Endothelial cell of umbilical vein (primary cell): ENCODE results near the gene CERS5. TPM values are rescaled to one million over a fixed set of nuclear protein-coding genes. Genes with fewer than 3 reads are reported as not detected.

Experiments
- BruUV-seq: library from RNA; stranded (reverse); fragments of 400-500 nt; replicated peaks from 2 replicates; lab custom pipeline; 2021; lab: Mats Ljungman, UMichigan
- CTCF ChIA-PET: fragments of 300-600, 350-600 bp; sonication (Branson Sonifier 250); formaldehyde crosslinking; loops from one replicate; lab custom pipeline; 2021; ENCODE audit warnings: antibody characterized with exemption, inconsistent platforms; lab: Charles Lee
- POLR2A ChIA-PET: fragments of 300-600, 350-600 bp; sonication (Branson Sonifier 250); formaldehyde crosslinking; loops from one replicate; lab custom pipeline; 2021; ENCODE audit warnings: antibody characterized with exemption, inconsistent platforms; lab: Charles Lee
- DNase-seq: peaks from one replicate; pipeline ENCODE4 v3.0.0-alpha.2; 2011; ENCODE audit warnings: low read depth, low spot score
- FAIRE-seq: peaks from 2 replicates; lab custom pipeline; 2011; peaks lifted over from hg19 to GRCh38; lab: Jason Lieb, UNC
- H2AFZ ChIP-seq: 2 replicates; pipeline ENCODE4 v1.6.0; 2012; ENCODE audit warnings: low read depth, low read length, control low read depth, inconsistent platforms
- H3K27ac ChIP-seq: 2 replicates; pipeline ENCODE4 v1.5.1; 2011; ENCODE audit warnings: low read depth, mild to moderate bottlenecking, control low read depth, low read length, moderate library complexity; ENCODE audit not compliant: insufficient read depth
- H3K27me3 ChIP-seq, 2 experiments: 2 replicates each; pipeline versions ENCODE4 v1.6.0 to v1.6.1; 2011; ENCODE audit warnings: low read length in 2 of 2, mixed read lengths in 1 of 2; ENCODE audit not compliant: control insufficient read depth in 2 of 2, insufficient read depth in 2 of 2
- H3K36me3 ChIP-seq, 2 experiments: 2 replicates in 1 of 2; 3 replicates in 1 of 2; pipeline ENCODE4 v1.5.1; 2011; ENCODE audit warnings: low read length in 2 of 2, mild to moderate bottlenecking in 1 of 2, moderate library complexity in 1 of 2; ENCODE audit not compliant: control insufficient read depth in 2 of 2, insufficient read depth in 2 of 2; ENCODE audit errors: extremely low read depth in 1 of 2
- H3K4me1 ChIP-seq: 3 replicates; pipeline ENCODE4 v1.5.1; 2011; ENCODE audit warnings: mild to moderate bottlenecking, low read length; ENCODE audit not compliant: control insufficient read depth, insufficient read depth; ENCODE audit errors: extremely low read depth
- H3K4me2 ChIP-seq: 2 replicates; pipeline ENCODE4 v1.6.1; 2011; ENCODE audit warnings: low read length, control low read depth, mixed read lengths; ENCODE audit not compliant: insufficient read depth
- H3K4me3 ChIP-seq, 3 experiments: fragments of 200-600 bp in 1 of 3; sonication (generic), shearing (Covaris generic) in 1 of 3; replicated peaks in 1 of 3; 2 replicates each; pipeline ENCODE4 v1.5.1; 2011 to 2016; ENCODE audit warnings: control low read depth in 3 of 3, low read length in 3 of 3, mild to moderate bottlenecking in 2 of 3, inconsistent platforms in 1 of 3, low read depth in 1 of 3, moderate library complexity in 1 of 3; ENCODE audit not compliant: insufficient read depth in 1 of 3
- H3K79me2 ChIP-seq: 2 replicates; pipeline ENCODE4 v1.6.0; 2012; ENCODE audit warnings: low read length, inconsistent platforms; ENCODE audit not compliant: control insufficient read depth, insufficient read depth
- H3K9ac ChIP-seq: replicated peaks from 2 replicates; pipeline ENCODE3; 2011; ENCODE audit warnings: low read length, control low read depth; ENCODE audit not compliant: insufficient read depth; ENCODE audit errors: extremely low read depth
- H3K9me1 ChIP-seq: replicated peaks from 3 replicates; pipeline ENCODE4 v1.6.0; 2011; ENCODE audit warnings: mild to moderate bottlenecking, low read length; ENCODE audit not compliant: control insufficient read depth, insufficient read depth; ENCODE audit errors: extremely low read depth
- H3K9me3 ChIP-seq: replicated peaks from 2 replicates; pipeline ENCODE4 v1.5.1; 2012; ENCODE audit warnings: low read length, inconsistent platforms; ENCODE audit not compliant: control insufficient read depth, insufficient read depth
- H4K20me1 ChIP-seq: replicated peaks from 2 replicates; pipeline ENCODE3; 2011; ENCODE audit warnings: mild to moderate bottlenecking, low read length; ENCODE audit not compliant: control insufficient read depth, insufficient read depth; ENCODE audit errors: extremely low read depth
- EZH2 ChIP-seq: IDR thresholded peaks from 2 replicates; pipeline ENCODE4 v1.6.1; 2012; ENCODE audit warnings: borderline replicate concordance, low read depth, mild to moderate bottlenecking, moderate library complexity, low read length, inconsistent platforms; ENCODE audit not compliant: severe bottlenecking
- FOS ChIP-seq: IDR thresholded peaks from 2 replicates; pipeline ENCODE4 v1.6.1; 2011; ENCODE audit warnings: mild to moderate bottlenecking, low read length, moderate library complexity, borderline replicate concordance; ENCODE audit not compliant: insufficient read depth
- GATA2 ChIP-seq: IDR thresholded peaks from 2 replicates; pipeline ENCODE4 v1.7.0; 2011; ENCODE audit warnings: low read depth, mild to moderate bottlenecking, moderate library complexity, mixed read lengths, low read length; ENCODE audit not compliant: insufficient read length, insufficient read depth
- JUN ChIP-seq: IDR thresholded peaks from 2 replicates; pipeline ENCODE4 v1.6.1; 2011; ENCODE audit warnings: borderline replicate concordance, low read depth; ENCODE audit not compliant: insufficient read length, insufficient read depth
- MYC ChIP-seq: IDR thresholded peaks from one replicate; pipeline ENCODE4 v1.6.1; 2011; ENCODE audit warnings: mild to moderate bottlenecking, low read depth, low read length
- POLR2A ChIP-seq: IDR thresholded peaks from 2 replicates; pipeline ENCODE4 v1.6.1; 2012; ENCODE audit warnings: low read depth, mild to moderate bottlenecking, control low read depth, low read length
- POLR2AphosphoS5 ChIP-seq: IDR thresholded peaks from 2 replicates; pipeline ENCODE4 v1.6.1; 2012; ENCODE audit warnings: low read depth, mild to moderate bottlenecking, control low read depth, low read length, moderate library complexity; ENCODE audit not compliant: insufficient read depth
- dilution Hi-C: fragments of 300-500 bp; cut with MboI; formaldehyde crosslinking; loops from one replicate; pipeline ENCODE4 v1.15.0; 2019; ENCODE audit warnings: low sequenced_read_pairs; ENCODE audit not compliant: extremely low pct_ligation_motif_present
- intact Hi-C: fragments of 100-400 bp; cut with micrococcal nuclease; formaldehyde crosslinking; loops from one replicate; pipeline ENCODE4 v1.10.0; 2022
- polyA plus RNA-seq, 4 experiments: library from polyadenylated mRNA; depleted of rRNA in 3 of 4; stranded (reverse) in 3 of 4; unstranded in 1 of 4; fragments of >200 nt; gene quantifications; 2 replicates each; pipeline versions ENCODE4 v1.2.1 to v1.2.3, GENCODE V29; 2011 to 2012; ENCODE audit warnings: missing spikeins in 1 of 4
- total RNA-seq: library from RNA; stranded (reverse); gene quantifications from 2 replicates; pipeline ENCODE4 v1.2.3, GENCODE V29; 2021
- TF ChIP-seq, protein P1 (sequence below): IDR thresholded peaks from 2 replicates; pipeline ENCODE4 v1.6.1; 2011; ENCODE audit not compliant: insufficient read depth, insufficient read length
- TF ChIP-seq, protein P2 (sequence below), 2 donors: IDR thresholded peaks; 1 replicate in 1 of 2; 2 replicates in 1 of 2; pipeline ENCODE4 v1.5.1; 2011; ENCODE audit warnings: low read length in 2 of 2, mild to moderate bottlenecking in 2 of 2, moderate library complexity in 2 of 2, control low read depth in 1 of 2, inconsistent platforms in 1 of 2, low read depth in 1 of 2; ENCODE audit not compliant: insufficient read depth in 1 of 2; ENCODE audit errors: extremely low read depth in 1 of 2

Gene CERS5
- total and polyA plus RNA-seq, 2 donors (not counting 3 experiments of a cell fraction or from before 2014, with no cell fraction given) = 60.4 to 108 TPM

DNA sequence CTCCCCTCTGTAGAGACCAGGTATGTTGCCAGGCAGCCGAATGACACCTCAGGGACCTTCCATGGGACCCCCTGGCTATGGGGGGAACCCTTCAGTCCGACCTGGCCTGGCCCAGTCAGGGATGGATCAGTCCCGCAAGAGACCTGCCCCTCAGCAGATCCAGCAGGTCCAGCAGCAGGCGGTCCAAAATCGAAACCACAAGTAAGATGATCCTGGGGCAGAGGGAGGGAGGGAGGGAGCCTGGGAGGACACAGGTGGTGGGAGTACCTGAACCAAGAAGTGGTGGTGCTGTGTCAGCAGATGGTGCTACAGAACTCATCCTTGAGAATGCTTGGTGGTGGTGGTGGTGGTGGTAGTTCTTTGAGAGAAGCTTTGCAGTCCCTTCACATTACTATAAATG, 81.0 kb downstream of the CERS5 start:
- H3K4me2 ChIP-seq = peak overlapping the region; percentile 32
- intact Hi-C loops (no loop called here), dilution Hi-C loops (no loop called here)
- POLR2A ChIA-PET = interaction anchor here (1.9 kb wide), 1 partner anchor 25 kb away, joined by 17 read pairs; the partner anchor contains the start of gene COX14
- H4K20me1 ChIP-seq = no peaks in the 10 kb centered on the region
- H3K9me3 ChIP-seq = no peaks in the 10 kb centered on the region
- peaks cover 35% of the 10 kb centered on the region for H3K4me1 ChIP-seq
- CTCF ChIA-PET = interaction anchor here (2.7 to 5.6 kb wide), 2 partner anchors 25 to 89 kb away, joined by 17 to 89 read pairs; partner anchors contain the start of gene COX14
- TF ChIP-seq, protein P1, sequence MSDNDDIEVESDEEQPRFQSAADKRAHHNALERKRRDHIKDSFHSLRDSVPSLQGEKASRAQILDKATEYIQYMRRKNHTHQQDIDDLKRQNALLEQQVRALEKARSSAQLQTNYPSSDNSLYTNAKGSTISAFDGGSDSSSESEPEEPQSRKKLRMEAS = no peak
- TF ChIP-seq EZH2 (no peak), MYC (no peak), JUN (no peak), GATA2 (no peak), FOS (no peak), POLR2AphosphoS5 (no peak), POLR2A (no peak)
- TF ChIP-seq, protein P2, sequence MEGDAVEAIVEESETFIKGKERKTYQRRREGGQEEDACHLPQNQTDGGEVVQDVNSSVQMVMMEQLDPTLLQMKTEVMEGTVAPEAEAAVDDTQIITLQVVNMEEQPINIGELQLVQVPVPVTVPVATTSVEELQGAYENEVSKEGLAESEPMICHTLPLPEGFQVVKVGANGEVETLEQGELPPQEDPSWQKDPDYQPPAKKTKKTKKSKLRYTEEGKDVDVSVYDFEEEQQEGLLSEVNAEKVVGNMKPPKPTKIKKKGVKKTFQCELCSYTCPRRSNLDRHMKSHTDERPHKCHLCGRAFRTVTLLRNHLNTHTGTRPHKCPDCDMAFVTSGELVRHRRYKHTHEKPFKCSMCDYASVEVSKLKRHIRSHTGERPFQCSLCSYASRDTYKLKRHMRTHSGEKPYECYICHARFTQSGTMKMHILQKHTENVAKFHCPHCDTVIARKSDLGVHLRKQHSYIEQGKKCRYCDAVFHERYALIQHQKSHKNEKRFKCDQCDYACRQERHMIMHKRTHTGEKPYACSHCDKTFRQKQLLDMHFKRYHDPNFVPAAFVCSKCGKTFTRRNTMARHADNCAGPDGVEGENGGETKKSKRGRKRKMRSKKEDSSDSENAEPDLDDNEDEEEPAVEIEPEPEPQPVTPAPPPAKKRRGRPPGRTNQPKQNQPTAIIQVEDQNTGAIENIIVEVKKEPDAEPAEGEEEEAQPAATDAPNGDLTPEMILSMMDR (IDR thresholded peaks at IDR 0.05; ENCODE audit: extremely low read depth in 1 of 2, insufficient read depth in 1 of 2, low read depth in 1 of 2, low read length in 2 of 2) = no peak
- no TSS peak for BruUV-seq
- DNase-seq = no peak
- no peaks in the 10 kb centered on the region for H3K27me3 ChIP-seq
- no peak overlapping the region for H3K27ac ChIP-seq
- H3K9me1 ChIP-seq = no peaks in the 10 kb centered on the region
- H3K79me2 ChIP-seq = peaks cover 16% of the 10 kb centered on the region
- H3K4me3 ChIP-seq = peak overlapping the region in 1 of 3 experiments; percentile 52
- peak overlapping the region; percentile 6 for H3K9ac ChIP-seq
- no peak overlapping the region for H2AFZ ChIP-seq
- peaks cover 22 to 25% of the 10 kb centered on the region in 2 experiments for H3K36me3 ChIP-seq
- no peak for FAIRE-seq
